Breast epithelium (tissue), 3 donors: ENCODE measurements around the gene ZNF473.

ENCODE experiments used
- POLR2A ChIP-seq: fragments of 450-650 bp; IDR thresholded peaks from one replicate; pipeline ENCODE4 v1.6.1; 2016; ENCODE audit warnings: antibody characterized with exemption, mild to moderate bottlenecking, moderate library complexity
- POLR2AphosphoS5 ChIP-seq, 3 donors: sonication (generic); formaldehyde crosslinking; IDR thresholded peaks; one replicate each; pipeline ENCODE4 v1.6.1; 2017; ENCODE audit warnings: antibody characterized with exemption in 3 of 3
- TF ChIP-seq, protein P1 (sequence below), 3 donors: fragments of 450-650 bp; IDR thresholded peaks; one replicate each; pipeline ENCODE4 v1.5.1; 2016 to 2017; ENCODE audit warnings: antibody characterized with exemption in 3 of 3, mild to moderate bottlenecking in 3 of 3, moderate library complexity in 3 of 3

DNA sequence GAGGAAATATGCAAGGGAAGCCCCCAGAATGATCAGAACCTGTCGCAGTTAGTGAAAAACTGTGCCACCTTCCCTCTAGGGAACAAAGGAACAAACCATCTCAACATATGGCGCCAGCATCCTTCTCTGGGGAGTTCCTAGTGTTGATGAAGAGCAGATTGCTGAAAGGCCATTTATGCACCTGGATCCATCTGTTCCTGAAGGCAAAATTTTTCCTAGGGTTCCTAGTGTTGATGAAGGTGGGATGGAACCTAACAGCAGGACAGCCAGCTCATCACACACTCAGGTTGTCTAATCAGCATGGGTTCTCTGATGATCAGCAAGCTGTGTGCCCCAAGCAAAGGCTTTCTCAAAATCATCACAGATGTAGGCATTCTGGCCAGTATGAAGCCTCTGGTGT lies 32.6 kb downstream of the ZNF473 start:
- no peak for TF ChIP-seq POLR2A
- TF ChIP-seq, protein P1, sequence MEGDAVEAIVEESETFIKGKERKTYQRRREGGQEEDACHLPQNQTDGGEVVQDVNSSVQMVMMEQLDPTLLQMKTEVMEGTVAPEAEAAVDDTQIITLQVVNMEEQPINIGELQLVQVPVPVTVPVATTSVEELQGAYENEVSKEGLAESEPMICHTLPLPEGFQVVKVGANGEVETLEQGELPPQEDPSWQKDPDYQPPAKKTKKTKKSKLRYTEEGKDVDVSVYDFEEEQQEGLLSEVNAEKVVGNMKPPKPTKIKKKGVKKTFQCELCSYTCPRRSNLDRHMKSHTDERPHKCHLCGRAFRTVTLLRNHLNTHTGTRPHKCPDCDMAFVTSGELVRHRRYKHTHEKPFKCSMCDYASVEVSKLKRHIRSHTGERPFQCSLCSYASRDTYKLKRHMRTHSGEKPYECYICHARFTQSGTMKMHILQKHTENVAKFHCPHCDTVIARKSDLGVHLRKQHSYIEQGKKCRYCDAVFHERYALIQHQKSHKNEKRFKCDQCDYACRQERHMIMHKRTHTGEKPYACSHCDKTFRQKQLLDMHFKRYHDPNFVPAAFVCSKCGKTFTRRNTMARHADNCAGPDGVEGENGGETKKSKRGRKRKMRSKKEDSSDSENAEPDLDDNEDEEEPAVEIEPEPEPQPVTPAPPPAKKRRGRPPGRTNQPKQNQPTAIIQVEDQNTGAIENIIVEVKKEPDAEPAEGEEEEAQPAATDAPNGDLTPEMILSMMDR (IDR thresholded peaks at IDR 0.05): no peak
- no peak for TF ChIP-seq POLR2AphosphoS5 (IDR thresholded peaks at IDR 0.05)
